Mesenchymal stem cell (in vitro differentiated cells and primary cell): ENCODE measurements around the gene DCANP1.

ENCODE experiments used
- DNase-seq: peaks from one replicate; pipeline ENCODE4 v3.0.0-alpha.2; 2013
- H2AFZ ChIP-seq: one replicate; pipeline ENCODE4 v1.6.1; 2013; ENCODE audit warnings: low read depth, mild to moderate bottlenecking, control low read depth, inconsistent platforms, low read length, moderate library complexity
- H2AK5ac ChIP-seq: 2 replicates; pipeline ENCODE4 v1.6.1; 2013; ENCODE audit warnings: low read length, moderate library complexity, mild to moderate bottlenecking, inconsistent platforms; ENCODE audit not compliant: severe bottlenecking
- H2BK120ac ChIP-seq: one replicate; pipeline ENCODE4 v1.6.1; 2013; ENCODE audit warnings: low read depth, mild to moderate bottlenecking, inconsistent platforms, low read length, moderate library complexity
- H2BK12ac ChIP-seq, 2 experiments: one replicate each; pipeline ENCODE4 v1.6.1; 2013; ENCODE audit warnings: inconsistent platforms in 2 of 2, low read length in 2 of 2, mild to moderate bottlenecking in 2 of 2, moderate library complexity in 2 of 2, control low read depth in 1 of 2
- H2BK15ac ChIP-seq: one replicate; pipeline ENCODE4 v1.6.1; 2013; ENCODE audit warnings: mild to moderate bottlenecking, low read depth, inconsistent platforms; ENCODE audit not compliant: poor library complexity, severe bottlenecking
- H2BK5ac ChIP-seq: 2 replicates; pipeline ENCODE4 v1.6.1; 2013; ENCODE audit warnings: low read depth, mild to moderate bottlenecking, low read length, control low read depth, inconsistent platforms; ENCODE audit not compliant: poor library complexity, severe bottlenecking
- H3K14ac ChIP-seq, 2 experiments: one replicate each; pipeline ENCODE4 v1.6.1; 2013; ENCODE audit warnings: inconsistent platforms in 2 of 2, low read length in 2 of 2, control low read depth in 1 of 2, mild to moderate bottlenecking in 1 of 2, moderate library complexity in 1 of 2
- H3K18ac ChIP-seq, 2 experiments: one replicate each; pipeline ENCODE4 v1.6.1; 2013; ENCODE audit warnings: inconsistent platforms in 2 of 2, low read length in 2 of 2, control low read depth in 1 of 2, low read depth in 1 of 2, mild to moderate bottlenecking in 1 of 2
- H3K23ac ChIP-seq, 2 experiments: one replicate each; pipeline ENCODE4 v1.6.1; 2013; ENCODE audit warnings: inconsistent platforms in 2 of 2, low read length in 2 of 2, mild to moderate bottlenecking in 2 of 2, moderate library complexity in 2 of 2, control low read depth in 1 of 2
- H3K27ac ChIP-seq: 2 replicates; pipeline ENCODE4 v1.5.1; 2013; ENCODE audit warnings: mild to moderate bottlenecking, moderate library complexity, low read length, control low read depth, inconsistent platforms; ENCODE audit not compliant: poor library complexity, severe bottlenecking
- H3K27me3 ChIP-seq, 2 experiments: 2 replicates each; pipeline versions ENCODE4 v1.6.1 to v1.7.0; 2013; ENCODE audit warnings: low read length in 2 of 2, mild to moderate bottlenecking in 2 of 2, moderate library complexity in 2 of 2, control low read depth in 1 of 2, inconsistent platforms in 1 of 2; ENCODE audit not compliant: control insufficient read depth in 1 of 2, insufficient read depth in 1 of 2
- H3K36me3 ChIP-seq, 2 experiments: 2 replicates each; pipeline versions ENCODE4 v1.6.1 to v1.7.0; 2013; ENCODE audit warnings: low read length in 2 of 2, control low read depth in 1 of 2, inconsistent platforms in 1 of 2, low read depth in 1 of 2, mild to moderate bottlenecking in 1 of 2; ENCODE audit not compliant: insufficient read depth in 2 of 2, control insufficient read depth in 1 of 2
- H3K4ac ChIP-seq, 2 experiments: one replicate each; pipeline ENCODE4 v1.6.1; 2013; ENCODE audit warnings: inconsistent platforms in 2 of 2, low read length in 2 of 2, mild to moderate bottlenecking in 2 of 2, moderate library complexity in 2 of 2, control low read depth in 1 of 2, low read depth in 1 of 2
- H3K4me1 ChIP-seq: 2 replicates; pipeline ENCODE4 v1.6.1; 2013; ENCODE audit warnings: low read depth, low read length, control low read depth; ENCODE audit not compliant: control insufficient read depth, insufficient read depth
- H3K4me2 ChIP-seq: 2 replicates; pipeline ENCODE4 v1.6.1; 2013; ENCODE audit warnings: low read length, mild to moderate bottlenecking, inconsistent platforms; ENCODE audit not compliant: poor library complexity, severe bottlenecking
- H3K4me3 ChIP-seq, 2 experiments: 2 replicates each; pipeline versions ENCODE4 v1.5.1 to v1.7.0; 2013; ENCODE audit warnings: low read length in 2 of 2, mild to moderate bottlenecking in 2 of 2, control low read depth in 1 of 2, low read depth in 1 of 2; ENCODE audit not compliant: insufficient read depth in 1 of 2
- H3K79me1 ChIP-seq: replicated peaks from 2 replicates; pipeline ENCODE4 v1.6.1; 2013; ENCODE audit warnings: mild to moderate bottlenecking, control low read depth, low read length, inconsistent platforms; ENCODE audit not compliant: poor library complexity, severe bottlenecking
- H3K9ac ChIP-seq: 2 replicates; pipeline ENCODE4 v1.7.0; 2013; ENCODE audit warnings: mild to moderate bottlenecking, low read length, moderate library complexity
- H3K9me3 ChIP-seq: 2 replicates; pipeline ENCODE4 v1.7.0; 2013; ENCODE audit warnings: mild to moderate bottlenecking, low read length; ENCODE audit not compliant: control insufficient read depth
- H4K8ac ChIP-seq: one replicate; pipeline ENCODE4 v1.6.1; 2013; ENCODE audit warnings: inconsistent platforms, mild to moderate bottlenecking, low read length, moderate library complexity
- H4K91ac ChIP-seq: one replicate; pipeline ENCODE4 v1.6.1; 2013; ENCODE audit warnings: mild to moderate bottlenecking, low read length, inconsistent platforms
- WGBS: methylation state at CpG from one replicate; pipeline ENCODE4 v1.1.7; 2013; ENCODE audit warnings: mixed read lengths; 5-methylcytosine and 5-hydroxymethylcytosine counted together

DCANP1 gene

GRCh38 chr5:135457424-135458071 lies 10.4 kb upstream of the DCANP1 start:
- no peak overlapping the region for H3K4me3 ChIP-seq
- no peak overlapping the region for H2BK5ac ChIP-seq
- no peak overlapping the region for H4K91ac ChIP-seq
- H3K36me3 ChIP-seq: no peaks in the 10 kb centered on the region
- H3K14ac ChIP-seq: no peak overlapping the region
- no peak overlapping the region for H2AFZ ChIP-seq
- no peak overlapping the region for H3K4ac ChIP-seq
- H3K23ac ChIP-seq: no peak overlapping the region
- no peak overlapping the region for H2BK15ac ChIP-seq
- H2AK5ac ChIP-seq: no peak overlapping the region
- no peak overlapping the region for H2BK12ac ChIP-seq
- peak; percentile 56 for DNase-seq
- H2BK120ac ChIP-seq: no peak overlapping the region
- H3K27ac ChIP-seq: no peak overlapping the region
- H3K4me1 ChIP-seq: peaks cover 2% of the 10 kb centered on the region
- peaks cover 15 to 61% of the 10 kb centered on the region in 2 experiments for H3K27me3 ChIP-seq
- H3K4me2 ChIP-seq: no peak overlapping the region
- H4K8ac ChIP-seq: no peak overlapping the region
- H3K79me1 ChIP-seq: no peaks in the 10 kb centered on the region
- WGBS: 37% methylated on average over 8 of the region's 9 CpGs
- no peak overlapping the region for H3K9ac ChIP-seq
- H3K18ac ChIP-seq: no peak overlapping the region
- no peaks in the 10 kb centered on the region for H3K9me3 ChIP-seq

- no peak overlapping the region for H4K8ac ChIP-seq
These were observed 9.3 kb upstream of the DCANP1 start for GRCh38 chr5:135456238-135457099.

GRCh38 chr5:135455876-135456237 lies 8.7 kb upstream of the DCANP1 start:
- 91% methylated on average over 4 of the region's 4 CpGs for WGBS
- no peak overlapping the region for H4K91ac ChIP-seq
- no peak overlapping the region for H2BK5ac ChIP-seq

More at GRCh38 chr5:135456238-135457099, 9.3 kb upstream of the DCANP1 start:
- Histone ChIP-seq H3K18ac (no peak overlapping the region), H3K4ac (no peak overlapping the region), H3K9ac (peak overlapping the region; percentile 59), H3K79me1 (no peaks in the 10 kb centered on the region), H3K27ac (no peak overlapping the region), H3K4me3 (peak overlapping the region in 1 of 2 experiments; percentile 54), H2AFZ (no peak overlapping the region), H2BK15ac (no peak overlapping the region), H3K36me3 (no peaks in the 10 kb centered on the region), H3K4me1 (no peaks in the 10 kb centered on the region), H3K27me3 (peaks cover 12 to 67% of the 10 kb centered on the region in 2 experiments), H3K23ac (no peak overlapping the region), H4K91ac (no peak overlapping the region), H2BK5ac (no peak overlapping the region), H2BK120ac (no peak overlapping the region), H2AK5ac (no peak overlapping the region), H3K4me2 (no peak overlapping the region), H2BK12ac (no peak overlapping the region), H3K14ac (no peak overlapping the region), H3K9me3 (no peaks in the 10 kb centered on the region)
- DNase-seq: peak; percentile 59
- 71% methylated on average over 11 of the region's 12 CpGs for WGBS

GRCh38 chr5:135454946-135455345 lies 7.8 kb upstream of the DCANP1 start:
- no peaks in the 10 kb centered on the region for H3K36me3 ChIP-seq
- 82% methylated on average over 3 of the region's 3 CpGs for WGBS
- no peak overlapping the region for H2AFZ ChIP-seq

More at GRCh38 chr5:135455876-135456237, 8.7 kb upstream of the DCANP1 start:
- Histone ChIP-seq H3K9ac (peak overlapping the region; percentile 59), H3K27ac (no peak overlapping the region), H2AK5ac (no peak overlapping the region), H3K9me3 (no peaks in the 10 kb centered on the region), H3K4me3 (no peak overlapping the region), H3K4me1 (no peaks in the 10 kb centered on the region), H2BK120ac (no peak overlapping the region), H3K27me3 (peaks cover 15 to 71% of the 10 kb centered on the region in 2 experiments), H3K79me1 (no peaks in the 10 kb centered on the region), H3K36me3 (no peaks in the 10 kb centered on the region), H3K4me2 (no peak overlapping the region), H2BK12ac (no peak overlapping the region), H3K14ac (no peak overlapping the region), H4K8ac (no peak overlapping the region), H2BK15ac (no peak overlapping the region), H3K23ac (no peak overlapping the region), H3K18ac (no peak overlapping the region), H2AFZ (no peak overlapping the region), H3K4ac (no peak overlapping the region)
- no peak for DNase-seq

More at GRCh38 chr5:135454946-135455345, 7.8 kb upstream of the DCANP1 start:
- no peak overlapping the region for H4K8ac ChIP-seq
- H2BK15ac ChIP-seq: no peak overlapping the region
- no peaks in the 10 kb centered on the region for H3K79me1 ChIP-seq
- H2AK5ac ChIP-seq: no peak overlapping the region
- H3K9me3 ChIP-seq: no peaks in the 10 kb centered on the region
- no peak overlapping the region for H3K14ac ChIP-seq
- no peaks in the 10 kb centered on the region for H3K4me1 ChIP-seq
- no peak for DNase-seq
- H3K18ac ChIP-seq: no peak overlapping the region
- no peak overlapping the region for H3K27ac ChIP-seq
- H2BK5ac ChIP-seq: no peak overlapping the region
- H4K91ac ChIP-seq: no peak overlapping the region
- peaks cover 21 to 71% of the 10 kb centered on the region in 2 experiments for H3K27me3 ChIP-seq
- no peak overlapping the region for H2BK120ac ChIP-seq
- no peak overlapping the region for H3K4me3 ChIP-seq
- H3K4me2 ChIP-seq: no peak overlapping the region
- H3K9ac ChIP-seq: no peak overlapping the region
- no peak overlapping the region for H3K4ac ChIP-seq
- H3K23ac ChIP-seq: no peak overlapping the region
- H2BK12ac ChIP-seq: no peak overlapping the region
